Vagina (tissue), 2 donors: ENCODE data around the gene HTR6. TPM values are rescaled to one million over a fixed set of nuclear protein-coding genes. Genes with fewer than 3 reads are reported as not detected.

Experiments
- DNase-seq, 2 donors: peaks; one replicate each; pipeline ENCODE4 v3.0.0-alpha.2; 2017; ENCODE audit errors: extremely low spot score in 2 of 2
- H3K27ac ChIP-seq: fragments of 200-600 bp; sonication (generic); one replicate; pipeline ENCODE4 v1.5.1; 2019
- H3K27me3 ChIP-seq: fragments of 200-600 bp; sonication (generic); one replicate; pipeline ENCODE4 v1.5.1; 2019
- H3K36me3 ChIP-seq, 2 donors: fragments of 200-600 bp; sonication (generic); one replicate each; pipeline ENCODE4 v1.5.1; 2017 to 2019
- H3K4me1 ChIP-seq: fragments of 200-600 bp; sonication (generic); one replicate; pipeline ENCODE4 v1.5.1; 2019
- H3K4me3 ChIP-seq, 2 donors: fragments of 200-600 bp; sonication (generic); 1 replicate in 1 of 2; 2 replicates in 1 of 2; pipeline ENCODE4 v1.5.1; 2016 to 2019
- H3K9me3 ChIP-seq: fragments of 200-600 bp; sonication (generic); one replicate; pipeline ENCODE4 v1.5.1; 2019
- CTCF ChIP-seq, 3 experiments: fragments of 450-650 bp in 2 of 3; fragments of 200-600 bp in 1 of 3; sonication (generic) in 1 of 3; IDR thresholded peaks; one replicate each; pipeline ENCODE4 v1.5.1; 2017 to 2019; ENCODE audit warnings: antibody characterized with exemption in 3 of 3, mild to moderate bottlenecking in 2 of 3, moderate library complexity in 2 of 3
- POLR2A ChIP-seq, 2 donors: fragments of 450-650 bp; IDR thresholded peaks; one replicate each; pipeline ENCODE4 v1.6.1; 2017; ENCODE audit warnings: antibody characterized with exemption in 2 of 2, mild to moderate bottlenecking in 2 of 2, moderate library complexity in 2 of 2
- POLR2AphosphoS5 ChIP-seq, 2 donors: sonication (generic); formaldehyde crosslinking; IDR thresholded peaks; one replicate each; pipeline ENCODE4 v1.9.0; 2017; ENCODE audit warnings: antibody characterized with exemption in 2 of 2, mild to moderate bottlenecking in 2 of 2, low read depth in 1 of 2; ENCODE audit not compliant: insufficient read depth in 1 of 2
- intact Hi-C: fragments of 100-400 bp; cut with DNase I; formaldehyde crosslinking; loops from one replicate; pipeline ENCODE4 v1.15.1; 2023
- total RNA-seq: library from RNA; depleted of rRNA; stranded (reverse); fragments of >200 nt; gene quantifications from one replicate; pipeline ENCODE4 v1.2.3, GENCODE V29; 2016

The HTR6 gene
- total RNA-seq, 1 donor from 2014 or later = not detected

GRCh38 chr1:19728413-19729145 is 63.9 kb downstream of the HTR6 start:
- no peak for TF ChIP-seq POLR2A (IDR thresholded peaks at IDR 0.05)
- no peak for TF ChIP-seq POLR2AphosphoS5 (IDR thresholded peaks at IDR 0.05; ENCODE audit: insufficient read depth in 1 of 2, low read depth in 1 of 2)
- no peak for TF ChIP-seq CTCF (IDR thresholded peaks at IDR 0.05)
- Histone ChIP-seq H3K36me3 (peaks cover 0 to 13% of the 10 kb centered on the region in 2 donors), H3K4me1 (no peaks in the 10 kb centered on the region), H3K4me3 (no peak overlapping the region), H3K27me3 (no peaks in the 10 kb centered on the region), H3K9me3 (no peaks in the 10 kb centered on the region), H3K27ac (no peak overlapping the region)
- no peak for DNase-seq
- intact Hi-C loops = no loop called here

- no peak overlapping the region for H3K27ac ChIP-seq
- peaks cover 0 to 16% of the 10 kb centered on the region in 2 donors for H3K36me3 ChIP-seq
- no peaks in the 10 kb centered on the region for H3K9me3 ChIP-seq
- peaks cover 3% of the 10 kb centered on the region for H3K4me1 ChIP-seq
- H3K4me3 ChIP-seq = no peak overlapping the region
- no peaks in the 10 kb centered on the region for H3K27me3 ChIP-seq
- no peak for TF ChIP-seq POLR2AphosphoS5 (IDR thresholded peaks at IDR 0.05; ENCODE audit: insufficient read depth in 1 of 2, low read depth in 1 of 2)
- no peak for DNase-seq
- intact Hi-C loops = no loop called here
These were observed 65.6 kb downstream of the HTR6 start for GRCh38 chr1:19730232-19730631.

Other genes with a start within 250 kb of the HTR6 start
- 152 TPM for gene CAPZB, start 179.3 kb upstream of the HTR6 start, total RNA-seq
- gene NBL1, start 20.6 kb upstream of the HTR6 start, total RNA-seq = 148 TPM
- gene TMCO4, start 135.0 kb downstream of the HTR6 start, total RNA-seq = 28.7 TPM
- not detected for gene RNF186, start 150.4 kb downstream of the HTR6 start, total RNA-seq
- gene OTUD3, start 217.5 kb downstream of the HTR6 start, total RNA-seq = 4.9 TPM